Rectal smooth muscle tissue (tissue), 1 donor: ENCODE results near the gene MYCT1.
"Not testable (repeated sequence)": the region's sequence is repeated elsewhere in the genome, so short reads cannot be mapped to it uniquely, and the experiment has no call there.

Source experiments
- H3K27ac ChIP-seq: one replicate; pipeline ENCODE4 v1.7.0; 2013; ENCODE audit warnings: low read depth, low read length, inconsistent platforms
- H3K27me3 ChIP-seq: one replicate; pipeline ENCODE4 v1.7.0; 2013; ENCODE audit warnings: low read length; ENCODE audit not compliant: control insufficient read depth, insufficient read depth
- H3K36me3 ChIP-seq: one replicate; pipeline ENCODE4 v1.7.0; 2013; ENCODE audit warnings: low read length; ENCODE audit not compliant: control insufficient read depth, insufficient read depth
- H3K4me1 ChIP-seq: one replicate; pipeline ENCODE4 v1.7.0; 2013; ENCODE audit warnings: low read length; ENCODE audit not compliant: control insufficient read depth, insufficient read depth
- H3K4me3 ChIP-seq: one replicate; pipeline ENCODE4 v1.7.0; 2013; ENCODE audit warnings: low read length
- H3K9ac ChIP-seq: one replicate; pipeline ENCODE4 v1.7.0; 2013; ENCODE audit warnings: low read length

MYCT1 gene

DNA sequence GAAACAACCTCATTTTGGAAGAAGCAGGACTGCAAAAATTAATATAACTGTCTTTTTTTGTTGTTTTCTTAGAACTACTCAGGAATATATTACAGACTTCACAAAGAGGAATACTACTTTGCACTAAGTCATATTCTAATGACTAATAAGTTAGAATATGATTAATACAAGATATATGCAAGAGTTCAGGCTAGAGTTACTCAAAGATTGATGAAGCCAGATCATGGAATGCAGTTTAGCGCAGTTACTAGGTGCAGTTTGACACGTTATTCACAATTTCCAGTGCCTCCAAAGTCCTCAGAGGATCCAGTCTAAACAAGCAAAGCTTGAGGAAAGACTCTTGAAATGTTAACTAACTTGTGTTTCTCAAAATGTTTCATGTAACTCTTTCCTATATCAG, 1.2 kb upstream of the MYCT1 start:
- H3K27me3 ChIP-seq: no peaks in the 10 kb centered on the region
- H3K4me3 ChIP-seq: no peak overlapping the region
- H3K4me1 ChIP-seq: no peaks in the 10 kb centered on the region
- H3K36me3 ChIP-seq: no peaks in the 10 kb centered on the region
- H3K27ac ChIP-seq: no peak overlapping the region
- H3K9ac ChIP-seq: no peak overlapping the region

DNA sequence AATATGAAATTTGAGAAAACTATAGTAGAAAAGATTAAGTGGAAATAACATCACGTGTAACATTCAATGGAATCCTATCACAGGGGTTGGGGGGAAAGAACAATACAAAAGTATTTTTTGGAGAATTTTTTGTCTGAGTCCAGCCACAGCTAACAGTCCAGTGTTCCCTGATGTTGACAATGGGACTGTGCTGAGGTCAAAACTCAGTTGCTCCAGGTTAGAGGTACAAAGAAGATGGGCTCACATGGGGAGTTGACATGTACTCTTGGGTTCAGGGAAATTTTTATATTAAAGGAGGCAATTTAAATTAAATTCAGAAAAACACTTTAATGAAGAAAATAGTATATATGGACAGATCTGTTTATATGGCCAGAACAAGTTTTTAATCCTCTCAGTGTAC, 995 bp downstream of the MYCT1 start:
- H3K9ac ChIP-seq: no peak overlapping the region
- H3K4me1 ChIP-seq: no peaks in the 10 kb centered on the region
- no peak overlapping the region for H3K27ac ChIP-seq
- H3K4me3 ChIP-seq: no peak overlapping the region
- H3K36me3 ChIP-seq: no peaks in the 10 kb centered on the region
- no peaks in the 10 kb centered on the region for H3K27me3 ChIP-seq

DNA sequence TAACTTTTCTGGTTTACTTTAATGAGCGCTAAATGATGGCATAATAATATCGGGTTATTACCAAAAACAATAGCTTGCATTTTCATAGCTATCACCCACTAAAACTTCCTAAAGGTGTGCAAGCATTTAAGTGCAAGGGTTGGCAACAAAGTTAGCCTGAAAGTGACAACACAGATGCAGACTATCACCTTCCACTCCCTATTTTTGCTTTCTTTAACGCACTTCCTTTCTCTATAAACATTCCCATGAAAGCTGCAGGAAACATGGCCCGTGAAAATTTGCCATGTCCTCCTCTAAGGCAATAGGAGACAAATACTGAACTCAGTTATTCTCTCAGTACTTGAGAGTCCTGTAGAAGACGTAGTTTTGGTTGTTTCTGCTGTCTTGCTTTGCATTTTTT, 2.7 kb downstream of the MYCT1 start:
- no peaks in the 10 kb centered on the region for H3K36me3 ChIP-seq
- H3K4me3 ChIP-seq: no peak overlapping the region
- no peak overlapping the region for H3K9ac ChIP-seq

DNA sequence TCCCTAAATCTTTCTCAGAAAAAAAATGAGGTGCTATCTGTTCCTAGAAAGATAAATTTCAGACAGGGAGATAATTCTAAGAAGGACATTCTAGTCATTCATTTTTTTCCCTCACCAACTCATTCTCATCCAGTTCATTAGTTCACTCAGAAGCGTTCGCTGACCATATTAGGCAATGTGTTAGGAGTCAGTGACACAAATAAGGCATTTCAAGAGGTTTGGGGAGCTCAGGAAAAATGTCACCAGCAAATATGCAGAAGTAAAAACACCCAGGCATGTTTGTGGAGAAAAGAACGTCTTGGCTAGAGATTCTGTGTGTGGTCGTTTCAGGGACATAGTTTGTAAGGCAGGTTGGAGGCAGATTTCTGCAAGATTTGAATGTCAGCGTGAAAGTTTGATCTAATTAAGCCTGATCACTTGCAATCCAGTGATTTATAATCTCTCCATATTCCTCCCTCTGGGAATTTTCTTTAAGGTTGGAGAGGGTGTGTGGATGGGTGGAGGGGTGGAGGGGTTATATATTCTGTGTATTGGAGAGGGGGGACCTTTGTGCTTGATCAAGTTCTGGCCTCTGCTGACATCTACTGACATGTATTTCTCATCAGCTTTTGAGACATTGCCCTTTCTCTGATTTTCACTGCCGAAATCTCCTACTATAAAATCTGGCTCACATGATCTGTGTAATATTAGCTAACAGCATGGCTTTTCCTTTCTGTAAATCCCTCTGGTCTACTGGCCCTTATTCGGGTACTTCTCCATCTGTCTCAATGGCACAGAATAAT, 3.6 kb downstream of the MYCT1 start:
- Histone ChIP-seq H3K27me3 (no peaks in the 10 kb centered on the region), H3K27ac (no peak overlapping the region), H3K36me3 (no peaks in the 10 kb centered on the region), H3K9ac (no peak overlapping the region), H3K4me1 (no peaks in the 10 kb centered on the region), H3K4me3 (no peak overlapping the region)

More for the DNA sequence above, 2.7 kb downstream of the MYCT1 start:
- Histone ChIP-seq H3K27ac (no peak overlapping the region), H3K27me3 (no peaks in the 10 kb centered on the region), H3K4me1 (no peaks in the 10 kb centered on the region)

DNA sequence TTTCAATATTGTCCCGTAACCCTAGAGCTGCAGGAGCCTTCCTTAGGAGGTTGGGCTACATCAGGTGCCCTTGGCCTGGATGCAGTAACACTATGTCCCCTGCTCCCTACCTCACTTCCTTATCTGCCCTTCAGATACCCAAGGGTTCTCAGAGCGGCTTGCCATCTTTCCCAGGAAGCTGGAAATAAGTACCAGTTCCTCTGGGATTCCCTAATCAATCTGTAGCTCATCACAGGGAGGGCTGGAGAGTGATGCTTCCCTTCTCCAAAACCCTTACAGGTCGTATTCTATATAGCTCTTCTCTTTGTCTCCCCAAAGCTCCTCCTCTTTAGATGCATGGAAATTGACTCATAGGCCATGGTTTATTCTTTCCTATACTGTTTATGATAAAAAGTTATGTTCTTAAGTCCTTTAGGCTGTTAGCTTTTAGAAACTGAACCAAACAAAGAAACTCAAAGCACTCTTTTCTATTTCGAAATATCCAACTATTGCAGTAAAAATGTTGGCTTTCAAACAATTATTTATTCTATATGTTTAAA, 4.2 kb downstream of the MYCT1 start:
- H3K27me3 ChIP-seq: no peaks in the 10 kb centered on the region
- no peak overlapping the region for H3K4me3 ChIP-seq
- no peak overlapping the region for H3K27ac ChIP-seq
- no peaks in the 10 kb centered on the region for H3K36me3 ChIP-seq
- H3K9ac ChIP-seq: no peak overlapping the region
- H3K4me1 ChIP-seq: no peaks in the 10 kb centered on the region

DNA sequence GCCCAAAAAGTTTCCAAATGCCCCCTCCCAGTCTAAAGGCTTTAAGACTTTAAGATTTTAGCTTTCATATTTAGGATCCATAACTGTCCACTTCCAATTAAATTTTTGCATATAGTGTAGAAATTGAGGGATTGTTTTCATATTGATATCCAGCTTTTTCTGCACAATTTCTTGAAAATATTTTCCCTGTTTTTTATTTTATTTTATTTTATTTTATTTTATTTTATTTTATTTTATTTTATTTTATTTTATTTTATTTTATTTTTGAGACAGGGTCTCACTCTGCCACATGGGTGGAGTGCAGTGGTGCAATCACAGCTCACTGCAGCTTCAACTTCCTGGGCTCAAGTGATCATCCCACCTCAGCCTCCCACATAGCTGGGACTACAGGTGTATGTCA, 6.1 kb downstream of the MYCT1 start:
- not testable (repeated sequence) for H3K36me3 ChIP-seq, H3K4me1 ChIP-seq, H3K9ac ChIP-seq, H3K27ac ChIP-seq, H3K27me3 ChIP-seq, H3K4me3 ChIP-seq

DNA sequence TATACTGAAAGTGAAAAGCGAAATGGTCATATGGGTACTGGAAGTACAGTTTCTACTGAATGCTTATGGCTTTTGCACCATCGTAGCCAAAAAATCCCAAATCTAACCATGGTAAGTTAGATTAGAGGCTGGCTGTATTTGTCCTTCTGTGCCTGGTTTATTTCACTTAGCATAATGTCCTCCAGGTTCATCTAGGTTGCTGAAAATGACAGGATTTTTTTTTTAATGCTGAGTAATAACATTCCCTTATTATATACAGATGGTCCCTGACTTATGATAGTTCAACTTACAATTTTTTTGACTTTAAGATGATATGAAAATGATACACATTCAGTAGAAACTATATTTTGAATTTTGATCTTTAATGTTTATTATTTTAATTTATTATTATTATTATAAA, 7.6 kb downstream of the MYCT1 start:
- no peaks in the 10 kb centered on the region for H3K27me3 ChIP-seq
- H3K27ac ChIP-seq: no peak overlapping the region
- no peak overlapping the region for H3K4me3 ChIP-seq
- no peak overlapping the region for H3K9ac ChIP-seq
- no peaks in the 10 kb centered on the region for H3K4me1 ChIP-seq
- H3K36me3 ChIP-seq: no peaks in the 10 kb centered on the region

DNA sequence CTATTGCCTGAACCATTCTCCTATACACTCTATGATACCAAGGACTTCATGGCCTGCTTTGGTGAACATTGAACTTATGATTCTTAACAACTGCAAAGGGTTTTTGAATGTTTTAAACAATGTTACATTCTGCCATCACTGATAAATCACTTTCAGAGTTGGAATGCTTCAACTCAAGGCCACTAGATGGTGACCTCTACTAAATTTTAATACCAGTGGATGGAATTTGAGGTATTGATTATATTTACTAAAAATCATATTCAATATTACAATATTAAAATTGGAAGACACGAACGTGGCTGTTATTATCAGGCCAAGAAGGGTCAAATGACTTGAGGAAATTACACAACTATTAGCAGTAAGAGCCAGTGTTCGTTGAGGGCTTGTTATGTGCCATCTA, 18.6 kb downstream of the MYCT1 start:
- no peak overlapping the region for H3K27ac ChIP-seq
- H3K4me1 ChIP-seq: no peaks in the 10 kb centered on the region
- no peaks in the 10 kb centered on the region for H3K27me3 ChIP-seq
- H3K9ac ChIP-seq: no peak overlapping the region
- no peaks in the 10 kb centered on the region for H3K36me3 ChIP-seq
- no peak overlapping the region for H3K4me3 ChIP-seq

DNA sequence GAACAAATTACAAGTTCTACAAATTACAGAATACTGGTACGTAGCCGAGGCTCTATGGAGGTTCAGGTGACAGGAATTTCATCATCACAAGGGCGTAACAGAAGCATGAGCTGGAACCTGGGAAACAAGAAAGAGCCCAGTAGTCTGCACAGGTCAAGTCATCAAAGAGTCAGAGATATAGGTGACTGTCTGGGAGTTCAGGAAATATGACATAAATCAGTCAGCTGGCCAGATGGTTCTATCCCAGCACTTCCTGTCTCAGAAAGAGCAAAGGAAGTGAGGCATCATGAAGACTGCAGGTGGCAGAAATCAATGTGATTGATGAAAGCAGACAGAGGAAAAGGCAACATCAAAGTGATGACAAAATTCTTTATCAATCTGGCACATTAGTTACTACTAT, 23.3 kb downstream of the MYCT1 start:
- no peaks in the 10 kb centered on the region for H3K27me3 ChIP-seq
- H3K36me3 ChIP-seq: no peaks in the 10 kb centered on the region
- H3K4me3 ChIP-seq: no peak overlapping the region
- no peak overlapping the region for H3K27ac ChIP-seq
- no peak overlapping the region for H3K9ac ChIP-seq
- no peaks in the 10 kb centered on the region for H3K4me1 ChIP-seq

DNA sequence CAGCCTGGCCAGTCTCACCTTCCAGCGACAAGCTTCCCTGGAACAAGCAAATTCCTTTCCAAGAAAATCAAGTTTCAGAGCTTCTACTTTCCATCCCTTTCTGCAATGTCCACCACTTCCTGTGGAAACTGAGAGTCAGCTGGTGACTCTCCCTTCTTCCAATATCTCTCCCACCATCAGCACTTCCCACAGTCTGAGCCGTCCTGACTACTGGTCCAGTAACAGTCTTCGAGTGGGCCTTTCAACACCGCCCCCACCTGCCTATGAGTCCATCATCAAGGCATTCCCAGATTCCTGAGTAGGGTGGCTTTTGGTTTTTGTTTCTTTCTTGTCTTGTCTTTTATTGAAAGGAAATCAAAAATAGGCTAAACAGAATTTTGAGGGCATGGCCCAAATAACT, 24.3 kb downstream of the MYCT1 start:
- H3K27me3 ChIP-seq: no peaks in the 10 kb centered on the region
- no peak overlapping the region for H3K9ac ChIP-seq
- no peak overlapping the region for H3K4me3 ChIP-seq
- H3K27ac ChIP-seq: no peak overlapping the region
- H3K4me1 ChIP-seq: no peaks in the 10 kb centered on the region
- no peaks in the 10 kb centered on the region for H3K36me3 ChIP-seq

DNA sequence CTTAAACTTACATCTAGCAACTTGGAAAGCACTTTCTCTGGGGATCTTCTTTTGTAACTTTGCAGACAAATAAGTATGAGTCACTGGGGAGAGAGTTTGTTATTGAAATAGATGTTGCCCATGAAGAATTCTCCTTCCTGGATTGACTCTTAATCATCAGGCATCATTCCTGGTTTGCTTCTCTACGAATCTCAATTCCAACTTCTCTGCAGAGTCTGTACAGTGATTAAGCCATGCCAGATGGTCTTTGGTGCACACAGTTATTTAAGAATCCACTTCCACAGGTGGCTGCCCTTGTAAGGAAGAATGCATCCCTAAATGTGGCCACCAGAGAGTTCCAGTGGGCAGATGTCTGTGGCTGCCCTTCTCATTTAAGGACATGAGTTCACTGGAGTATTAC, 25.7 kb downstream of the MYCT1 start:
- H3K4me3 ChIP-seq: no peak overlapping the region
- no peaks in the 10 kb centered on the region for H3K27me3 ChIP-seq
- H3K27ac ChIP-seq: no peak overlapping the region
- H3K9ac ChIP-seq: no peak overlapping the region
- no peaks in the 10 kb centered on the region for H3K4me1 ChIP-seq
- no peaks in the 10 kb centered on the region for H3K36me3 ChIP-seq

DNA sequence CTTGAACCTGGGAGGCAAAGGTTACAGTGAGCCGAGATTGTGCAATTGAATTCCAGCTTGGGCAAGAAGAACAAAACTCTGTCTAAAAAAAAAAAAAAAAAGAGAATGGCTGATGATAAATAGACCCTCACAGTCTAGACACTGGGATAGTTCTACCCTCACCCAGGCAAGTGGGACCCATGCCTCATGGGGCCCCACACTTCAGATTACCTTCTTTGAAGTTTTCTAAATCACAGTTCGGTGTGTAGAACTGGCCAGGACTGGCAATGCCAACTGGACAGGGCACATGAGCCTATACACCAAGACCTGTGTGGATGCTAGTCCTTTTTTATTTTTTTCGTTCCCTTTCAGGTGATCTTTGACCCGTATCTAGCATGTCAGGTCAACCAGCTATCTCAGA, 28.6 kb downstream of the MYCT1 start:
- no peaks in the 10 kb centered on the region for H3K36me3 ChIP-seq
- no peaks in the 10 kb centered on the region for H3K4me1 ChIP-seq
- H3K27me3 ChIP-seq: no peaks in the 10 kb centered on the region
- no peak overlapping the region for H3K9ac ChIP-seq
- no peak overlapping the region for H3K27ac ChIP-seq
- no peak overlapping the region for H3K4me3 ChIP-seq

DNA sequence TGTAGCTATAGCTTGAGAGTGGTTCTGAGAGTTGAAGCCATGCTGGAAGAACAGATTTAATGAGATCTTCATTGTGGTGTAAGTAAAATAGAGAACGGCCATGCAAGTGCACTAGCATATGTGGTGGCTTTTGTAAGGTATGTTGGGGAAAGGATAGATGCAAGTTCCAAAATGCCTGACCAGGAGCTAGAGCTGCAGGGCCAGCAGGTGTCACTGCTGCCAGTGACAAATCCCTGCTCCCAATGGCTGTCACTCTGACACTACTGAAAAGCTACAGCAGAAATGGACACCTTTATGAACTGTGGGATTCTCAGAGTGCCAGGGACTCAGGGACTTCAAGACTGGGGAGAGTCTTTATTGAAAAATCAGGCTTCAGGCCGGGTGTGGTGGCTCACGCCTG, 29.8 kb downstream of the MYCT1 start:
- Histone ChIP-seq H3K9ac (no peak overlapping the region), H3K36me3 (no peaks in the 10 kb centered on the region), H3K4me3 (no peak overlapping the region), H3K27ac (no peak overlapping the region), H3K4me1 (no peaks in the 10 kb centered on the region), H3K27me3 (no peaks in the 10 kb centered on the region)
